HepG2 (cell line): ENCODE results near the gene DSCAM. TPM values are rescaled to one million over a fixed set of nuclear protein-coding genes. Genes with fewer than 3 reads are reported as not detected.

ENCODE experiments used
- ATAC-seq: fragments of 200-7000 bp; cut with Tn5 transposase; 3 replicates; pipeline ENCODE4 v1.9.1; 2020; ENCODE audit warnings: mild to moderate bottlenecking, moderate library complexity
- BruUV-seq: library from RNA; stranded (reverse); fragments of 400-500 nt; replicated peaks from 2 replicates; lab custom pipeline; 2021; lab: Mats Ljungman, UMichigan
- CTCF ChIA-PET: fragments of 300-600 bp; formaldehyde crosslinking; extraction: SDS; loops from one replicate; lab custom pipeline; 2021; ENCODE audit warnings: low total read pairs, inconsistent platforms, low intra/inter-chr PET ratio; lab: Yijun Ruan, JAX
- POLR2A ChIA-PET: fragments of 350-600 bp; sonication (Branson Sonifier 250); formaldehyde crosslinking; loops from one replicate; lab custom pipeline; 2020; ENCODE audit warnings: antibody characterized with exemption, inconsistent platforms; lab: Yijun Ruan, JAX
- DNase-seq: peaks from one replicate; pipeline ENCODE4 v3.0.0-alpha.2; 2015; ENCODE audit warnings: low spot score
- FAIRE-seq: peaks from 3 replicates; lab custom pipeline; 2011; peaks lifted over from hg19 to GRCh38; lab: Jason Lieb, UNC
- H2AFZ ChIP-seq: one replicate; pipeline ENCODE4 v1.6.1; 2011; ENCODE audit warnings: low read length, inconsistent platforms
- H3K27ac ChIP-seq: fragments of 300-600 bp; 3 replicates; pipeline ENCODE4 v1.8.0; 2011; ENCODE audit warnings: mixed run types, mild to moderate bottlenecking, mixed read lengths, low read length, inconsistent platforms; ENCODE audit not compliant: insufficient read depth; ENCODE audit errors: extremely low read length
- H3K27me3 ChIP-seq, 2 experiments: fragments of 200-600 bp in 1 of 2; 2 replicates in 1 of 2; 3 replicates in 1 of 2; pipeline versions ENCODE4 v1.6.0 to v1.8.0; 2011; ENCODE audit warnings: low read length in 2 of 2, mild to moderate bottlenecking in 2 of 2, moderate library complexity in 2 of 2, inconsistent platforms in 1 of 2; ENCODE audit not compliant: insufficient read depth in 2 of 2, control insufficient read depth in 1 of 2
- H3K36me3 ChIP-seq, 2 experiments: fragments of 200-600 bp in 1 of 2; replicated peaks in 1 of 2; 2 replicates in 1 of 2; 3 replicates in 1 of 2; pipeline versions ENCODE4 v1.5.1 to v1.8.0; 2011; ENCODE audit warnings: low read length in 2 of 2, inconsistent platforms in 1 of 2; ENCODE audit not compliant: insufficient read depth in 2 of 2, control insufficient read depth in 1 of 2
- H3K4me1 ChIP-seq: 2 replicates; pipeline ENCODE4 v1.5.1; 2012; ENCODE audit warnings: low read length, inconsistent platforms; ENCODE audit not compliant: insufficient read depth
- H3K4me2 ChIP-seq: 2 replicates; pipeline ENCODE4 v1.6.0; 2011; ENCODE audit warnings: low read depth, low read length, inconsistent platforms
- H3K4me3 ChIP-seq, 3 experiments: fragments of 200-600 bp in 1 of 3; sonication (generic), shearing (Covaris generic) in 1 of 3; replicated peaks in 1 of 3; 2 replicates each; pipeline ENCODE4 v1.5.1; 2011 to 2016; ENCODE audit warnings: low read length in 3 of 3, inconsistent platforms in 2 of 3, low read depth in 2 of 3, mild to moderate bottlenecking in 2 of 3, control low read depth in 1 of 3, mixed read lengths in 1 of 3; ENCODE audit not compliant: insufficient read depth in 1 of 3
- H3K79me2 ChIP-seq: one replicate; pipeline ENCODE4 v1.6.1; 2011; ENCODE audit warnings: low read length, inconsistent platforms; ENCODE audit not compliant: insufficient read depth
- H3K9ac ChIP-seq: 2 replicates; pipeline ENCODE4 v1.6.0; 2011; ENCODE audit warnings: mild to moderate bottlenecking, low read depth, low read length, inconsistent platforms; ENCODE audit not compliant: insufficient read depth
- H3K9me3 ChIP-seq: 2 replicates; pipeline ENCODE4 v1.5.1; 2012; ENCODE audit warnings: mild to moderate bottlenecking, low read length
- H4K20me1 ChIP-seq: 2 replicates; pipeline ENCODE4 v1.6.0; 2011; ENCODE audit warnings: inconsistent platforms, mild to moderate bottlenecking, low read length, moderate library complexity; ENCODE audit not compliant: insufficient read depth
- HHEX ChIP-seq: IDR thresholded peaks from 2 replicates; pipeline ENCODE4 v1.6.1; 2016; ENCODE audit warnings: control low read depth
- PAWR ChIP-seq: sonication (generic); formaldehyde crosslinking; IDR thresholded peaks from 2 replicates; pipeline ENCODE4 v1.4.0; 2020; ENCODE audit warnings: missing genetic modification reagents, mild to moderate bottlenecking, borderline replicate concordance
- POLR2AphosphoS5 ChIP-seq: IDR thresholded peaks from 2 replicates; pipeline ENCODE4 v1.6.1; 2012; ENCODE audit warnings: low read depth, low read length
- RFXAP ChIP-seq: sonication (generic); formaldehyde crosslinking; IDR thresholded peaks from 2 replicates; pipeline ENCODE4 v1.4.0; 2020; ENCODE audit warnings: missing genetic modification reagents, borderline replicate concordance
- ZFP41 ChIP-seq: sonication (generic); formaldehyde crosslinking; IDR thresholded peaks from 2 replicates; pipeline ENCODE4 v1.4.0; 2020; ENCODE audit warnings: mild to moderate bottlenecking, missing genetic modification reagents, borderline replicate concordance
- ZGPAT ChIP-seq: IDR thresholded peaks from 2 replicates; pipeline ENCODE4 v1.6.1; 2016; ENCODE audit warnings: mild to moderate bottlenecking
- ZNF180 ChIP-seq: sonication (generic); formaldehyde crosslinking; IDR thresholded peaks from 2 replicates; pipeline ENCODE4 v1.4.0; 2020; ENCODE audit warnings: low read depth, missing genetic modification reagents, borderline replicate concordance
- ZNF460 ChIP-seq: sonication (generic); formaldehyde crosslinking; IDR thresholded peaks from 2 replicates; pipeline ENCODE4 v1.5.1; 2020; ENCODE audit warnings: missing genetic modification reagents, mild to moderate bottlenecking, borderline replicate concordance
- ZNF496 ChIP-seq: sonication (generic); formaldehyde crosslinking; IDR thresholded peaks from 2 replicates; pipeline ENCODE4 v1.8.1; 2023; ENCODE audit warnings: mild to moderate bottlenecking, moderate library complexity, missing genetic modification reagents; ENCODE audit not compliant: insufficient replicate concordance
- ZNF615 ChIP-seq: sonication (generic); formaldehyde crosslinking; IDR thresholded peaks from 2 replicates; pipeline ENCODE4 v1.5.0; 2020; ENCODE audit warnings: mild to moderate bottlenecking, missing genetic modification reagents, borderline replicate concordance
- ZNF772 ChIP-seq: sonication (generic); formaldehyde crosslinking; IDR thresholded peaks from 2 replicates; pipeline ENCODE4 v1.5.0; 2020; ENCODE audit warnings: mild to moderate bottlenecking, missing genetic modification reagents
- ZSCAN5A ChIP-seq: sonication (generic); formaldehyde crosslinking; IDR thresholded peaks from 2 replicates; pipeline ENCODE4 v1.8.0; 2022; ENCODE audit warnings: mild to moderate bottlenecking, missing genetic modification reagents, borderline replicate concordance
- whole genome bisulfite sequencing: methylation state at CpG from one replicate; pipeline ENCODE4 v1.1.6; 2017; ENCODE audit warnings: low lambda C conversion rate; 5-methylcytosine and 5-hydroxymethylcytosine counted together
- in situ Hi-C: cut with HindIII; loops from 2 replicates; pipeline ENCODE4 v1.10.0; 2017; ENCODE audit warnings: low pct_unique_long_range_greater_than_20kb; ENCODE audit not compliant: extremely low pct_ligation_motif_present
- intact Hi-C: fragments of 100-400 bp; cut with micrococcal nuclease; formaldehyde crosslinking; loops from one replicate; pipeline ENCODE4 v1.10.0; 2022; ENCODE audit not compliant: unreplicated experiment
- polyA plus RNA-seq, 8 experiments: library from polyadenylated mRNA; depleted of rRNA in 3 of 8; stranded (reverse) in 7 of 8; unstranded in 1 of 8; fragments of >200 nt; fragmentation: Illumina TruSeq in 4 of 8; extraction: Trizol in 4 of 8; gene quantifications; 2 replicates each; pipeline versions ENCODE4 v1.2.1 to v1.2.3, GENCODE V29; 2011 to 2016; ENCODE audit warnings: low read depth in 4 of 8, missing spikeins in 1 of 8, mixed read lengths in 1 of 8; ENCODE audit not compliant: insufficient read depth in 1 of 8
- total RNA-seq, 5 experiments: library from RNA; depleted of rRNA; stranded (reverse); fragments of >200 nt; fragmentation: Illumina TruSeq; extraction: Trizol; gene quantifications; 2 replicates each; pipeline ENCODE4 v1.2.3, GENCODE V29; 2016; ENCODE audit warnings: low read depth in 1 of 5

DSCAM gene
- total and polyA plus RNA-seq, 2 of the 13 experiments (the other 11 are each of a cell fraction or from before 2014, with no cell fraction given), result not detected

GRCh38 chr21:40827509-40827908 is 19.4 kb downstream of the DSCAM start:
- no peaks in the 10 kb centered on the region for H3K79me2 ChIP-seq
- H3K4me3 ChIP-seq, result no peak overlapping the region
- H4K20me1 ChIP-seq, result no peaks in the 10 kb centered on the region
- H3K4me2 ChIP-seq, result no peak overlapping the region
- no peak overlapping the region for H2AFZ ChIP-seq
- ChIA-PET CTCF (no interaction called here), POLR2A (no interaction called here)
- ATAC-seq, result no peak
- in situ Hi-C loops, result no loop called here
- no peaks in the 10 kb centered on the region for H3K27me3 ChIP-seq
- 0% methylated on average over 4 of the region's 4 CpGs for WGBS
- H3K36me3 ChIP-seq, result no peaks in the 10 kb centered on the region
- no peak for FAIRE-seq
- H3K4me1 ChIP-seq, result no peaks in the 10 kb centered on the region
- H3K9me3 ChIP-seq, result peaks cover 82% of the 10 kb centered on the region
- DNase-seq, result no peak
- H3K9ac ChIP-seq, result no peak overlapping the region
- no TSS peak for BruUV-seq
- TF ChIP-seq ZFP41 (CRISPR knock-in tag) (no peak), ZNF615 (no peak), ZGPAT (CRISPR knock-in tag) (no peak)
- TF ChIP-seq, all 625 proteins: peak for 0
- intact Hi-C loops, result no loop called here
- H3K27ac ChIP-seq, result no peak overlapping the region

GRCh38 chr21:40819071-40819900 is 27.7 kb downstream of the DSCAM start:
- Histone ChIP-seq H3K79me2 (no peaks in the 10 kb centered on the region), H4K20me1 (no peaks in the 10 kb centered on the region), H3K27me3 (no peaks in the 10 kb centered on the region), H3K4me3 (no peak overlapping the region), H3K36me3 (no peaks in the 10 kb centered on the region), H3K9ac (no peak overlapping the region), H3K4me2 (no peak overlapping the region), H3K4me1 (no peaks in the 10 kb centered on the region), H3K9me3 (peaks cover 73% of the 10 kb centered on the region), H2AFZ (no peak overlapping the region), H3K27ac (no peak overlapping the region)
- in situ Hi-C loops (no loop called here), intact Hi-C loops (no loop called here)
- CTCF ChIA-PET, result no interaction called here
- no TSS peak for BruUV-seq
- FAIRE-seq (no peak), ATAC-seq (no peak), DNase-seq (no peak)
- 34% methylated on average over 7 of the region's 7 CpGs for WGBS
- POLR2A ChIA-PET, result no interaction called here
- TF ChIP-seq ZNF180 (no peak), ZNF772 (no peak), PAWR (CRISPR knock-in tag) (no peak), ZSCAN5A (CRISPR knock-in tag) (no peak), ZNF496 (CRISPR knock-in tag) (no peak), ZNF460 (CRISPR knock-in tag) (no peak), RFXAP (no peak), HHEX (CRISPR knock-in tag) (no peak), POLR2AphosphoS5 (no peak)
